Stimulated activated CD4-positive, alpha-beta T cell treated with anti-CD3 and anti-CD28 coated beads, Interleukin-12 subunit alpha, Interleukin-12 subunit beta, amount 100 ng/mL, for 4 hours (primary cell): ENCODE measurements around the gene MDFI.

Experiments
- DNase-seq: peaks from one replicate; pipeline ENCODE4 v3.0.0-alpha.2; 2020

The MDFI gene

DNA sequence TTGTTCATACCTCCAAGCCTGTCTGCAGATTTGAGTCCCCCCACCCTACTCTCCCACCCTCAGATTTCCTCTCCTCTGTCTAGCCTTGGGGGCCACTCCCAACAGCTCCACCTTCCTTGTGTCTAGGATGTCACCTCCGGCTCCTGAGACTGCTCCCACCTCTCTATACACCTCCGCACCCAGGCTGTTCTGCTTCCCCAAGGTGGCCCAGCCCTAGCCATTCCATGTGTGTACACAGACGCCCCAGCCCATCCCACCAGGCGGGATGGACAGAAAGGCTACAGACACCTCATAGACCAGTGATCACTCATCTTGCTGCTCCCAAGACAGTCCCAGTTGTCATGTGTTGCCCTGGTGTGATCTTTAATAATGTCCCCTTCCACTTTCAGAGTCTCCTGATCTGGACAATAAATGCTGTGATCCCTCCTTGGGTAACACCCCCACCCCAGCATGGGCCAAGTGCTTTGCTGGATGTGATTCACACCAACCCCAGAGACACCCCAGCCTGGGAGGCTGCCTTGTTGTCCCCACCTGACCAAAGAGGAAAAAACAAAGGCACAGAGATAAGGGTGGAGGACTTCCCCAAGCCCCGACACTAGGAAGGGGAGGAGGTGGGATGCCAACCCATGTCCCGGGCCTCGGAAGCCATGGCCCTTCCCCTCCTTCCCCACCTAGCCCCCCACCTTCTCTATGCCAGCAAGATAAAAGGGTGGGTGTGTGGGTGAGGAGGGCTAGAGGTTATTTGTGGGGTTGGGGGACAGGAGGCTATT lies 36.1 kb downstream of the MDFI start:
- DNase-seq, result no peak

DNA sequence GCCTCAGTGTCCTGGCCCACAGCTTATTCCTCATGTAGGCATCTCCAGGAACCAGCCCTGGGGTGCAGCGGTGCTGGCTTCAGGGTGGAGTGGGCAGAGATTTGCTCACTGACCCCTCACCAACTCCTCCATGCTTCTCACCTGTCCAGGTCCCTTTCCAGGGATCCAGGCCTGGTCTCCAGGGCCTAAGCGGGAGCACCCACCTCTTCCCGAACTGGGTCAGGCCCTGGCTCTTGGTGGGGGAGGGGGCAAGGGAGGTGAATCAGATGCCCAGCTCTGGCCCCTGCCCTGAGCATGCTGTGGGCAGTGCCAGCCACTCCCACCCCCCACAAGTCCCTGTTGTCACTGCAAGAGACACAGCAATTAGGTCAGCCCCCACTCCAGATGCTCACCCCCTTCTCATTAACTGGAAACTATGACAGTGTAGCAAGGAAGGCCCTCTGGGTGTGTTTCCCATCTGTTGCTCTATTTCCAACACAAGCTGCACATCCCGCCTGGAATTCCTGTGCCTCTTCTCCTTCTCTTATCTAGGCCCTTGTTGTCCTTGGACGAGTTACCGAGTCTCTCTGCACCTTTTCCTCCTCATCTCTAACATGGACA lies 37.0 kb downstream of the MDFI start:
- no peak for DNase-seq

DNA sequence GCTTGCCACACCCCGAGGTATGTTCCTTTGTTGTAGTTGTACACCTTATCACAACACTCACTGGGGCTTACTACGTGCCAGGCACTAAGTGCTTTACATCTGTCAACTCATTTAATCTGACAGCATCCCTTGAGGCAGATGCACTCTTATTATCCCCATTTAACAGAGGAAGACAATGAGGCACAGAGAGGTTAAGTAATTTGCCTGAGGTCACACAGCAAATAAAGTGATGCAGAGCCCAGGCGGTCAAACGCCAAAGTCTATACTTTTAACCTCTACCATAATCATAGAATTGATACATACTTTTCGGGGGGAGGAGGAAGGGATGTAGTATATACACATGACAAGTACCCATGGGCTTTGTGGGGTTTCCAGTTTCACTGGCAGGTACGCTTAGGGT lies 37.7 kb downstream of the MDFI start:
- DNase-seq, result no peak

DNA sequence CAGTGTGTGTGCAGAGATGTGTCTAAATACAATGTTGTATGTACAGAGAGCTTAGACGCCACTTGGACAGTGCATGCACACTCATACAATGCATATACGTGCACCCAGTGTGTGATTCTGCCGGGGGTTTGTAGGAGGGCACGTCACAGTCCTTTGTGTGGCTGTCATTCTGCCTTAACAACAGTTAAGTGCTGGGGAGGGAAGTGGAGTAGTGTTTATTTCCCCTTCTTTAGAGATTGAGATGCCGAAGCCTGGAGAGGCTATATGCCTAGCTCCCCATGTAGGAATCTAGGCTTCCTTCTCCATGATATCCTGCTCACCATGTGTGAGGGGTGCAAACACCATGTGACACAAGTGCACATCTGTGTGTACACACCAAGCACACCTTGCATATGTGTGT lies 38.2 kb downstream of the MDFI start:
- no peak for DNase-seq

DNA sequence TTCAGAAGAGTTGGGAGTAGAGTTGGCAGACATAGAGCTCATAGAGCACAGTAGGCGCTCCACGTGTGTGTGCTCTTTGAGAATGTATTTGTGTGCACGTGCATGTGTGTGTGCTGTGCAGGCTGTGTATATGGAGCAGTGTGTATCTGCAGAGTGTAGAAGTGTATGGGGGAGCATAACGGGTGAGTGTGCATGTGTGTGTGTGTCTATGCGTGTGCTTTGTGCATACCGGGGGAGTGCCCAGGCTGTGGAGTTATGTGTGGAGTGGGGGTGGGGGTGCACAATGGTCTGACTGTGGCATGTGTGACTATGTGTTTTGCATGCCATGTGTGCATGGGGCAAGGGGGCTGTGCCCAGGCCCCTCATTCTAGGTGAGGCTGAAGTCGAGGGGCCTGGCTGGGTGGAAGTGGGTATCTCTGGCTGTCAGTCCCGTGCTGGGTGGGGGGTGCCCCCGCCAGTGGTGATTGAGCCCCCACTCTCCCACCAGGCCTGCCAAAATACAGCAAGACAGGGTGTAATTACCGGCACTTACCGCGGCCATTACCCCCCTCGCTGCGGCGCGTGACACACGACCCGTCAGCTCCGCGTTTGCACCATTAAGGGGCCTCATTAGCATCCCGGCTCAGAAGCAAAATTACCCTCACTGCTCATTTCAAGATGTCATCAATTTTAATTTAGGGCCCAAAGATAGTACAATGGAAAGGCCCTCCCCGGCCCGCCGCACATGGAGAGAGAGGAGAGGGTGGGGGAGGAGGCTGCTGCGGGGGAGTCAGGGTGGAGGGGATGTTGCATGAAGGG lies 39.1 kb downstream of the MDFI start:
- DNase-seq, result no peak

DNA sequence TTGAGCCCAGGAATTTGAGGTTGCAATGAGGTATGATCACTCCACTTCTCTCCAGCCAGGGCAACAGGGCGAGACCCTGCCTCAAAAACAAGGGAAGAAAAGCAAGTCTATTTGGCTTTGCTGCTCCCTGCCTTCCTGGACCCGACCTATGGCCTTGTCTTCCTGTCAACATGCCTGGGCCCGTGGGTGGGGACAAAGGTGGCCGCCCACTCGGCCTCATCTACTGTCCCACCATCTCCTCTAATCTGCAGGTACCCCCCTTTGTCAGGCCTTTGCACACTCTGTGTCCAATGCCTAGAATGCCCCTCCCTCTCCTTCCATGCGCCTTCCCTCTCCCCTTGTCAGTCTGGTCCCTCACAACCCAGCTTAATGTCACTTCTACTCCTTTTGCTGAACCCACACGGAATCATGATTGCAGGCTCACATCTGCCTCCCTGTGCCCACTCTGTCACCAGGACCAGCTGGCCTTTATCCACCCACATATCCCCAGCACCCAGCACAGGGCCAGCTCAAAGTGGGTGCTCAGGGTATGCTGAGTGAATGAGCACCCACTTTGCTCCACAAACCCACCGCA lies 40.3 kb downstream of the MDFI start:
- no peak for DNase-seq

DNA sequence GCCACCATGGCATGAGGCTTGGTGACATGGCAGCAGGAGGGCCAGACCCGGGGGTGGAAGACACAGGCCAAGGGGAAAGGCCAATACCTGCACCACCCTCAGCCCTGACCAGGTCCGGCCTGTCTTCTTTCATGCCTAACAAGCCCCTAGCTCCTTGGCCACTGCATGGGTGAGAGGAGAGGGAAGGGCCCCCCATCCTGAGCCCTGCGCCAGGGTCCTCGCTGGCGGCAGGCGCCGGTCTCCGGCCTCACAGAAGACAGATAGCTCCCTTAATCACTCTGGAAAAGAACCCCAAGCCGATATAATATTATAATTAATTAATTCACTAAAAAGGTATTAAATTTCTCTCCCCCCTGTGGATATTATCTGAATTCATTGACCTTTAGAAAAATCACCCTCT lies 41.4 kb downstream of the MDFI start:
- no peak for DNase-seq

DNA sequence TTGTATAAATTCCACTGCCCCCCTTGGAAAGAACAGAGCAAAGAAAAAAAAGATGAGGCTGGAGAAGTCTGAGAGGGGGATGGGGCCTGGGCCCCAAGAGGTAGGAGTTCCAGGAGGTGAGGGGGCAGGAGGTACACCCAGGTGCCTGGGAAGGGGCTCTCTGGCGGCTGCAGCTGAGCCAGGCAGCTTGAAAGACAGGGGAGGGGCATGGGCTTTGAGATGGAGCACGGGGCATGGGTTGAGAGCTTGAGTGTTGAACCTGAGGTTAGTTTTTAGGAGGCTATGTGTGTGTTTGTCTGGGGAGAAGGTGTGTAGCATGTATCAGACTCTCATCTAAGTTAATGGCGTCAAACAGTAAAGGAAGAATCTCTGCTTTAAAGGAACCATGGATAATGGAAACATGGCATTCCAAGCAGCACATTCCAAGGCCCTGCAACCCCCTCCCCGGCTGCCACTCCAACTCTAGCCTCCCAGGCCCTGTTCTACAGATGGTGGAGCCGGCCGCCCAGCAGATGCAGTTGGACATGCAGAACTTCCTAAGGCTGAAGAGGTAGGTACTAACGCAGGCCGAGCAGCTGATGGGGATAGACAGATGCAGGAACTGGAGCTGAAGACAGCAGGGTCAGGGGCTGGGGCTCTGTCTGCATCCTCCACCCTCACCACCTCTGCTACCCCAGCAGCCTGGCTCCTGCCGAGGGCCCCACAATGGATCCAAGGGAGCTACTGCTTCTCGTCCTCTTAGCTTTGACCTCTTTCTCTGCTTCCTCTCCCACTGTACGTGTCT lies 42.1 kb downstream of the MDFI start:
- DNase-seq, result no peak

DNA sequence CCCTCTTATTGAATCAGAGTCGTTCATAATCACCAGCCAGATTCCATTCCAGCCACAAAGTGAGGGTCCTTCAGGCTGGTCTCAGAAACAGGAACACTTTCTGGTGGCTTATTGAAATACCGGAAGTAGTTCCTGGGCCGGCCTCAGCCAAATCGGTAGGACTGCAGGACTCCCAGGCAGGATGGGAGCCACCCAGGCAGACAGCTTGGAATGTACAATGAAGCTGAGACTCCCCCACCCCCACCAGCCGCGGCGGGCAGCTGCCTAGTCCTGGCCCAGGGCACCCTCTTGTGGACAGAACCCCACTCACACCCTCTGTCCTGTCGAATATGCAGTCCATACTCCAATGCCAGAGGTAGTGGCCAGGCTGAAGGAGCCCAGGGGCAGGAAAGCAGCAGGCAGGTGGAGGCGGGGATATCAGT lies 43.8 kb downstream of the MDFI start:
- DNase-seq, result peak; percentile 72

DNA sequence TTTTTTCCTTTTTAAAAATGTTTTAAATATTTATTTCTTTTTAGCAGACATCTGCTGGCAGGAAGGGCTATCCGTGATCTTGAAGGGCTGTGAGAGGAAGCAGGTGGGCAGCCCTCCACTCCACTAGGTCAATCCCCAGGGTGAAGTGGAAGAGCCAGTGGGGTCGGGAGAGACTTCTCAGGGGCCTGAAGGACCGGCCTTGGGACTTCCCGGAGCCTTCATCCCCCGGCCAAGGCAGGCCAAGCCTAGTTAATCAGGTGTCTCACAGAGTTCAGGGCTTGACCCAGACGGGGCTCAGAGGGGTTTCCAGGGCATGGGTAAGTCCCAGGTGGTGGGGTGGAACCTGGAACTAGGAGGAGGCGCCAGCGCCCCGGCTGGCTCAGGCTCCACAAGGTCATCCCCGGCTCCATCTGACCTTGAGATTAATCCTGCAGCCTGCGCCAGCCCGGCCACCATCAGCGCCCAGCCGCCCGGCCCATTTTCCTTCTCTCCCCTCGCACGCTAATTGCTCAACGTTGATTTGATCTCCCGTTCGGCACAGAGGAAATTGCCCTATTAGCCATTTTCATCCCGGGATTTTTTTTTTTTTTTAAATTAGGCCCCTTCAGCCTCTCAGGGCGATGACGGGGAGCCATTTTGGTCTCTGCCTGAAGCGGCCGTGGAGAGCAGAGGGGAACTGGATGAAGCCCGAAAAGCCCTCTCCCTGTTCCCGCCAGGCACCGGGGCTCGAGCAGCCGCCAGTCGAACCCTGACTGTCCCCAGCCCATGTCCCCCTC lies 44.4 kb downstream of the MDFI start:
- peak; percentile 15 for DNase-seq

DNA sequence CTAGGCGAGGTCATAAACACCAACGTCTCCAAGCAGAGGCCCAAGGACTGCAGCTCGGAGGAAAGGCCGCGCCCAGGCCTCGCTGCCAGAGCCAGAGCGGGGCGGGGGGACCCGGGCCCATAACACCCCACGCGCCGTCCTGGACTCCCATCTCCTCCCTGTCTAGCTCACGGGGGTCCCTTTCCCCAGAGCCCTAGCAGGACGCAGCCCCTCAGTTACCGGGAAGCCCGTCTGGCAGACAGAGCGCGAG lies 44.9 kb downstream of the MDFI start:
- no peak for DNase-seq

DNA sequence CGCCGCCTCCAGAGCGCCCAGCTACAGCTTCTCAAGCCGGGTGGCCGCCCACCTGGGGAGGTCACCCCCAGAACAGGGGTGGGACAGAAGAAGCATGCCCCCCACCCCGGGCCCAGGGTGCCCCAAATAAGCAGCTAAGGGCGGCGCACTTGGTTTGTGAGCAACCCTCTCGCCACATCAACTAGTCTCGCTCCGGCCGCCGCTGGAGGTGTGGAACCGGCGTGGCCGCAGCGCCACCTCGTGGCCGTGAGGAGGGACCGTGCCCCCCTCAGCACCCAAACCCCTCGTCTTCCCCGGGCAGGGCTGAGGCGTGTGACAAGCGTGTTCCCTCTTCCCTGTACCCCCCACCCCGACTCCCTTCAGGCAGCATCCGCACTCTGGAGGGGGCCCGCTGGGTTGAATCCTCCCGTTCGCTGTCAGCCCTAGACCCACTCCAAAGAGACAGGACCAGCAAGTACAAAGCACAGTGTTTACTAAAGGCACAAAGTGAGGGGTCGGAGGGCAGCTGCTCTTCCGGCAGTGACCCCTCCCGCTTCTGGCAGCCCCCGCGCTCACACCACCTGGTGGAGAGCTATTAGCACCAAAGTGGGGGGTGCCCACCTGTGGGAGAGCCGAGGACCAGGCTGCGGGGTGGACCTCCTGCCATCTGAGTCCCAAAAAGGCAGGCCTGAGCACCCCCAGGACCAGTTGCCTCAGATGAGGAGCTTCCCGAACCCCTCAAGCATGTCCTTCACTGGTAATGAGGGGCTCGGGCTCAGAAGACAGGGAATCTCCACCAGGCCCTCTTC lies 45.4 kb downstream of the MDFI start:
- peak; percentile 81 for DNase-seq

DNA sequence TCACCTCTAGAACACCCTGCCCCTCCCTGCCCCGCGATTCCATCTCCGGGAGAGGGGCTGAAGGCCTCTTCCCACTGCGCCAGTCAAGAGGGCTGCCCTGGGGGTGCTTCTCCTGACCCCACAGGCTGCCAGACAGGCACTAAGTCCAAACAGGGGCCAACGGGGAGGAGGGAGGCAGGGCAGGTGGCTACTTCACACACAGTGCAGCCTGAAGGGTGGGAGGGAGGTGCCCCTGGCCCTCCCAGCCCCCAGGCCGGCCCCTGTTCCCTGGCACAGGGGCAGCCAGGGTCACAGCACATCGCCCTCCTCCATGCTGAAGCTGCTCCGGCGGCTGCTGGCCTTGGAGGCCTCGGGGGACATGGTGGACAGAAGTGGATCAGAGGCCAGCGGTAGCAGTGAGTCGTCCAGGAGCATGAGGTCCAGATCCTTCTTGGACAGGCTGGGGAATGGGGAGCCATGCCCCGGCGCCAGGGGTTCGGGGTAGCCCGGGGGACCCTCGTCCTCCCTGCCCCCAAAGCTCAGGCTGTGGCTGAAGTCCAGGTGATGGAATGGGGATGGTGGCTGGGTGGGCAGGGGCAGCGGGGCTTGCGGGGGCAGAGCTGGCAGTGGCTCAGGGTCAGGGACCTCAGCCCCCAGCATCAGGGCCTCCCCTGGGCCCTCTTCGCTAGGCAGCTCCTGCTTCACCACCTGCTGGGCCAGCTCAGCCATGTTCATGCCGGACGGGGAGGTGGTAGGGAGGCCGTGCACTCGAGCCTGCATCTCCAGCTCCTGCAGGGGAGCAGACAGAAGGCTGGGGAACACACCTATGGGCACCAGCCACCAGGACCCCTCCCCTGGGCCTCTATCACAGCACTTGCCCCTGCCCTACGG lies 46.3 kb downstream of the MDFI start:
- no peak for DNase-seq

DNA sequence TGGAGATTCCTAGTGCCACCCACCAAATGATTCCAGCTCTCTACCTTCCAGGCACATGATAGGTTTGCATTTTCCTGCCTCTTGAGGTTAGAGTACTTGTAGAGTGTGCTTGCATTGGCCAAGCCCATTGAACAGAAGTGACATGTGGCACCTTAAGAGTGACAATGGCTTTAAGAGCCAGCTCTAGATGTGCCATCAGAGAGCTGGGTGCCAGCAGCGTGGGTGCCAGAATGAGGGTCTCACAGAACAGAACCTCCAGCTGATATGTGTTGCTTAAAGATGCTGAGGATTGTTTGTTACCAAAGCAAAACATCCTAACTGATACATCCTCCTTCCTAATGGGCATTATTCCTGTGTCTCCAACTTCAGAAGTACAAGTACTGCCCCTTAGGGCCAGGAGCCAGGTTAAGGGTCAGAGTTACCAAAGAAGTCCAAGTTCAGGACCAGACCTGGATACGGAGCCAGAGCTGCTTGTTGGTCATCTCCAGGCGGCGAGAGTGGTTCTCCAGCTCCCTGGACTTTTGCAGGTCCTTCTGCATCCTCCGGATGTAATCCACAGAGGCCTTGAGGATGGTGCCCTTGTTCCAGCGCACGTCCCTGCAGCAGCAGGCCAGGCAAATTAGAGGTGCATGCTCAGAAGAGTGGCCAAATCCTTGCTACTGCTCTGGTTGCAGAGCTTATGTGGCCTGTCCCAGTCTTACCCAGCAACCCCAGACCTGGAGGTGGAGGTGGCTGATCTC lies 47.5 kb downstream of the MDFI start:
- no peak for DNase-seq

DNA sequence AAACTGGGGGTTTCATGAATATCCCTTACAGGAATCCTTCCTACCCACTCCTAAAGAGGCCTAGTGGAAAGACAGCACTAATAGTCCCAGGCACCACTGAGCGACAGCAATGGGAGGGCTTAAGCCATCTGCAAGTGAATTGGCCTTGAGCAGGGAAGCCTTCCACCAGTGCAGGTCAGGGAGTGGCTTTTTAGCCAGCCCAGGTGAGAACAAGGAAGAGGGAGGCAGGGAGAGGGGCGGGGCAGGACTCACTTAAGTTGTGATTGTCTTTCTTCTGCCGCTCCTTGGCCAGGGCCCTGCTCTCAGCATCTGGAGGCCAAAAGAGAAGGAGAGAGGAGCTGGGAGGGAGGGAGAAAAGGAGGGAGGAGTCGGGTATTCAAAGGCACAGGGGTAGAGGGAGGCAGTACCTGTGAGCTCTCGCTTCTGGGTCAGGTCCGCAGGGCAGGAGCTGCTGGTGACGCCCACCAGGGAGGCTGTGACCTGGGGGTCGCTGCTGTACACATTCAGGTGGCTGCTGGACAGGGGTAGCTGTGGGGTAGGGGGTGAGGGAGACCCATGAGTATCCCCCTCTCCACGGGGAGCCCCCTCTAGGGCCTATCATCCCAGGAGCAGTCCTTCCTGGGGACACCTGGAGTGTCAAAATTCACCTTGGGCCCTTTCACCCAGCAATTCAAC lies 49.4 kb downstream of the MDFI start:
- no peak for DNase-seq

DNA sequence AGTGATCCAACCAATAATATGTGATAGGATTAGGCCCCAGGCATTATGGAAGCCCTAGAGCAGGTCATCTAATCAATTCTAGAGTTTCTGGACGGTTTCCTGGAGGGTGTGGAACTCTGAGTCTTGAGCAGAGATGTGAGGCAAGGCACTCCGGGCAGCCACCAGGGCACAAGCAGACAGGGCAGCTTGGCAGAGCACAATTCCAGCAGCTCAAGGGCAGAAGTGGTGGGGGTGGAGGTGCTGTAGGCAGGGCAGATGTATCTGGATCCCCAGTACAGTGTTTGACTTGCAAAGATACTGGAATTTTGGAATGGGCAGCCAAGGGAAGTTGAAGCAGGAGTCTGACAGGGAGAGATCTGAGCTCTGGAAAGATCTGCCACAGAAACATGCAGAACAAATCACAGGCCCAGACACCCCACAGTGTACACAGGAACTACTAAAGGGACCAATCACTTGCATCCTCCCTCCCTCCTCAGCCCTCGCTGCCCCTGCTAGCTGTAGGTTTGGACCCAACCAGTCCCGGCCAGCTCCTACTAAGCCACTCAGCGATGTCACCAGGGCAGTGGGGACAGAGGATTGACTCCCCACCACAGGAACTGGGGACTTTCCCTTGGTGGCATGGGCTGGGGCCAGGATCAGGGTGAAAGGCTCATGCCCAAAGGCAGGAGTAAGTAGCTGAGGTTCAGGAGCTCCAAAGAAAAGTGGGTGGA lies 50.1 kb downstream of the MDFI start:
- DNase-seq, result no peak

DNA sequence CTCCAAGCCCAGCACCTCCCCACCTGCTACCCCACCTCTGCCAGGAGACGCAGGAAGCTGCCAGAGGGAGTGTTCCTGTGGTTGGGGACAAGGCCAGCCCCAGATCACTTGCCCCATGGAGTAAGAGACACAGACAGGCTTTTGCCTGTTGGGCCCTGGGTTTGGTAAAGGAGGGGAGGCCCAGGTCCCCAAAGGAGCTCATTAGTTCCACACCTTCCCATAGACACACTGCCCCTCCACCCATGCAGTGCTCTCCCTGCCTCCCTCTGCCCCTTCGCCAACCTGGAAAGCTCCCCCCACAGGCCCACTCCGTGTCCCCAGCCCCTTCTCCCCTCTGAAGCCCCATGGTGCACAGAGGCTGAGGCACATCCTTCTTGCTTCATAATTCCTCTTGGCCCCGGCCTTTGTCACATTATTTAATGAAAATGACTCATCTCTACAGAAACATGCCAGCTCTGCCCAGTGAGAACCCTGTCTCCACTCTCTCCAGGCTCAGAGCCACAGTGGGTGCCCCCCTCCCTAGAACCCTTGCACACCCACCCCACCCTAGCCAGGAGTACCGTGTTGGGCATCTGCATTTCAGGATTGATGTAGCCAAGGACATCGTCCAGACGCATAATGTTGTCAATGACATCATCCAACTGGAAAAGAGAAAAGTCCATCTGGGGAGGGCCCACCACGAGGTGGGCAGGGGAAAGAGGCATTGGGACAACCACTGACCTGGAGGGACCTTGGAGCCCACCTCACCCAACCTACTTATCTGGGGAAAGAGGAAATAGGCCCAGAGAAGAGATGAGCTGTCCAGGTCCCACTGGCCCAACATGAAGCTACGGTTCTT lies 51.1 kb downstream of the MDFI start:
- DNase-seq, result no peak
